ENCODE results near the gene THRAP3. TPM values are rescaled to one million over a fixed set of nuclear protein-coding genes. Genes with fewer than 3 reads are reported as not detected.

THRAP3 gene
- total RNA-seq, 1 donor = 127 TPM

GRCh38 chr1:36306902-36307456, 82.7 kb downstream of the THRAP3 start:
- Histone ChIP-seq H3K9me3 (ENCODE audit: low read depth, low read length) (no peaks in the 10 kb centered on the region), H3K4me2 (ENCODE audit: insufficient read depth, low read length) (peak overlapping the region; percentile 98), H3K79me2 (ENCODE audit: insufficient read depth, low read length) (no peaks in the 10 kb centered on the region), H4K20me1 (ENCODE audit: insufficient read depth, low read length) (peaks cover 13% of the 10 kb centered on the region), H3K27ac (ENCODE audit: low read depth, low read length) (peak overlapping the region; percentile 51), H3K4me3 (ENCODE audit: insufficient read depth, low read length) (peak overlapping the region; percentile 82), H2AFZ (ENCODE audit: low read length) (peak overlapping the region; percentile 82), H3K4me1 (ENCODE audit: insufficient read depth, low read length) (peaks cover 8% of the 10 kb centered on the region), H3K36me3 (ENCODE audit: insufficient read depth, low read length) (peaks cover 33% of the 10 kb centered on the region), H3K27me3 (ENCODE audit: insufficient read depth, low read length) (no peaks in the 10 kb centered on the region)
- DNase-seq (ENCODE audit: insufficient read length, low spot score, missing footprints) = peak; percentile 99
- no peak for TF ChIP-seq CTCF (IDR thresholded peaks at IDR 0.05; ENCODE audit: extremely low read depth, low read depth, low read length)

- peak overlapping the region; percentile 98 for H3K4me2 ChIP-seq (ENCODE audit: insufficient read depth, low read length)
- H3K9me3 ChIP-seq (ENCODE audit: low read depth, low read length) = no peaks in the 10 kb centered on the region
- peaks cover 7% of the 10 kb centered on the region for H4K20me1 ChIP-seq (ENCODE audit: insufficient read depth, low read length)
- H3K4me3 ChIP-seq (ENCODE audit: insufficient read depth, low read length) = peak overlapping the region; percentile 82
- H3K79me2 ChIP-seq (ENCODE audit: insufficient read depth, low read length) = no peaks in the 10 kb centered on the region
- TF ChIP-seq CTCF (IDR thresholded peaks at IDR 0.05; ENCODE audit: extremely low read depth, low read depth, low read length) = no peak
- peaks cover 26% of the 10 kb centered on the region for H3K36me3 ChIP-seq (ENCODE audit: insufficient read depth, low read length)
- H2AFZ ChIP-seq (ENCODE audit: low read length) = no peak overlapping the region
- peaks cover 8% of the 10 kb centered on the region for H3K4me1 ChIP-seq (ENCODE audit: insufficient read depth, low read length)
- no peak overlapping the region for H3K27ac ChIP-seq (ENCODE audit: low read depth, low read length)
- no peaks in the 10 kb centered on the region for H3K27me3 ChIP-seq (ENCODE audit: insufficient read depth, low read length)
- no peak for DNase-seq (ENCODE audit: insufficient read length, low spot score, missing footprints)
These were observed 83.5 kb downstream of the THRAP3 start for GRCh38 chr1:36307601-36308330.

DNA sequence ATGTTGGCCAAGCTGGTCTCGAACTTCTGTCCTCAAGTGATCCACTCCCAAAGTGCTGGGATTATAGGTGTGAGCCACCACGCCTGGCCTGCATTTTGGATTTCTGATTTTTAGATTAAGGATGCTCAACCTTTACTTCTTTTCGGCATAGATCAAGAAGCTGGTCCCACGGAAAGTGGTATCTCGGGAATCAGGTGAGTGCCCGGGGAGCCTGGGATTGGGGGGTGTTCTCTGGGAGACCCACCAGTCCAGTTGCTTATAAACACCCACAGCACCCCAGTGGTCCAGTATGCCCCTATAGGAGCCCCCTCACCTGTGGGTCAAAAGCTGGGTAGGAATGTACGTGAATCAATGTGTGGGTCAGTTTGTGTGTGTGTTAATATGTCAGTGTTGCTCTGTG, 85.2 kb downstream of the THRAP3 start:
- H4K20me1 ChIP-seq (ENCODE audit: insufficient read depth, low read length) = no peaks in the 10 kb centered on the region
- H3K36me3 ChIP-seq (ENCODE audit: insufficient read depth, low read length) = peaks cover 10% of the 10 kb centered on the region
- H3K4me3 ChIP-seq (ENCODE audit: insufficient read depth, low read length) = no peak overlapping the region
- H3K79me2 ChIP-seq (ENCODE audit: insufficient read depth, low read length) = no peaks in the 10 kb centered on the region
- TF ChIP-seq CTCF (IDR thresholded peaks at IDR 0.05; ENCODE audit: extremely low read depth, low read depth, low read length) = no peak
- H3K4me1 ChIP-seq (ENCODE audit: insufficient read depth, low read length) = peaks cover 8% of the 10 kb centered on the region
- no peak overlapping the region for H3K4me2 ChIP-seq (ENCODE audit: insufficient read depth, low read length)
- H2AFZ ChIP-seq (ENCODE audit: low read length) = no peak overlapping the region
- H3K27me3 ChIP-seq (ENCODE audit: insufficient read depth, low read length) = no peaks in the 10 kb centered on the region
- DNase-seq (ENCODE audit: insufficient read length, low spot score, missing footprints) = no peak
- no peaks in the 10 kb centered on the region for H3K9me3 ChIP-seq (ENCODE audit: low read depth, low read length)
- no peak overlapping the region for H3K27ac ChIP-seq (ENCODE audit: low read depth, low read length)

DNA sequence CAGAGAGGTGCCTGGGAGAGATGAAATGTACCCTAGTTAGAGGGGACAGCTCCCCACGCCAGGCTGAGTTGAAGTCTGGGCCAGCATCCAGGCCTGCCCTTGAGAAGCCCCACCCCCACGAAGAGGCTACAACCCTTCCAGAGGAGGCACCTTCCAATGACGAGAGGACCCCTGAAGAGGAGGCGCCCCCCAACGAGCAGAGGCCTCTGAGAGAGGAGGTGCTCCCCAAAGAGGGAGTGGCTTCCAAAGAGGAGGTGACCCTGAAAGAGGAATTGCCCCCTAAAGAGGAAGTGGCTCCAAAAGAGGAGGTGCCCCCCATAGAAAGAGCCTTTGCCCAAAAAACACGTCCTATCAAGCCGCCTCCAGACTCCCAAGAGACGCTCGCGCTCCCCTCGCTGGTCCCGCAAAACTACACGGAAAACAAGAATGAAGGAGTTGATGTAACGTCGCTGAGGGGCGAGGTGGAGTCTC, 96.1 kb downstream of the THRAP3 start:
- Histone ChIP-seq H3K27ac (ENCODE audit: low read depth, low read length) (no peak overlapping the region), H4K20me1 (ENCODE audit: insufficient read depth, low read length) (peaks cover 8% of the 10 kb centered on the region), H3K36me3 (ENCODE audit: insufficient read depth, low read length) (peaks cover 12% of the 10 kb centered on the region), H3K4me2 (ENCODE audit: insufficient read depth, low read length) (no peak overlapping the region), H2AFZ (ENCODE audit: low read length) (no peak overlapping the region), H3K4me3 (ENCODE audit: insufficient read depth, low read length) (no peak overlapping the region), H3K79me2 (ENCODE audit: insufficient read depth, low read length) (peaks cover 10% of the 10 kb centered on the region), H3K9me3 (ENCODE audit: low read depth, low read length) (no peaks in the 10 kb centered on the region), H3K27me3 (ENCODE audit: insufficient read depth, low read length) (no peaks in the 10 kb centered on the region), H3K4me1 (ENCODE audit: insufficient read depth, low read length) (peaks cover 16% of the 10 kb centered on the region)
- no peak for DNase-seq (ENCODE audit: insufficient read length, low spot score, missing footprints)
- TF ChIP-seq CTCF (IDR thresholded peaks at IDR 0.05; ENCODE audit: extremely low read depth, low read depth, low read length) = no peak
